GDM1 (cell line): ENCODE data around the gene NEURL1.
"Not testable (repeated sequence)": the region's sequence is repeated elsewhere in the genome, so short reads cannot be mapped to it uniquely, and the experiment has no call there.

Experiments used
- DNase-seq: peaks from one replicate; lab custom pipeline; 2025; lab: John Stamatoyannopoulos, UW

Gene NEURL1

DNA sequence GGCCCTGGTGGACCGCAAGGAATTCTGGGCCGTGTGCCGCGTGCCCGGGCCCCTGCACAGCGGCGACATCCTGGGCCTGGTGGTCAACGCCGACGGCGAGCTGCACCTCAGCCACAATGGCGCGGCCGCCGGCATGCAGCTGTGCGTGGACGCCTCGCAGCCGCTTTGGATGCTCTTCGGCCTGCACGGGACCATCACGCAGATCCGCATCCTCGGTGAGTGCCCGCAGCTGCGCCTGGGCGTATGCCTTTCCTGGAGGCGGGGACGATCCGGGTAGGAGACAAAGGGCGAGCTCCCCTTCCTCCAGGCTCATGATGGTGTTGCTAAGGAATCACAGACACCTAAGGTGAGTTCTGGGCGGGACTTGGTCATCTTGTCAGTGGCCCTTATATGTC, 91.5 kb downstream of the NEURL1 start:
- DNase-seq: no peak

DNA sequence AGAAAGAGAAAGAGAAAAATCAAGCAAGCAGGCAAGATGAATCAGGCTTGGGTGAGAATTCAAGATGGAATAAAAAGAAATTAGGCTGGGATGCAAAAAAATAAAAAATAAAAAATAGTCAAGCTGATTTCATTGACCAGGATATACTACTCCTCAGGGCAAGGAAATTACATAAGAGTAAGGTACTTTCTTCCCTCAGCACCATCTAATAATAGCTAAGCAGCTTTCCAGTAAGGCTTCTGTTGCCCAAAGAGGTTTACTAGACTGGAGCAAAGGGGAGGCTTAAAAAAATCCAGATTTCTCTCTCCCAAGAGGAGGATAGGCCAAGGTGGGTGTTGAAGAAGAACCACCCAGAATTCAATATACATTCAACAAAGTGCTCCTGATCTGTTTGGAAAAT, 93.6 kb downstream of the NEURL1 start:
- no peak for DNase-seq

DNA sequence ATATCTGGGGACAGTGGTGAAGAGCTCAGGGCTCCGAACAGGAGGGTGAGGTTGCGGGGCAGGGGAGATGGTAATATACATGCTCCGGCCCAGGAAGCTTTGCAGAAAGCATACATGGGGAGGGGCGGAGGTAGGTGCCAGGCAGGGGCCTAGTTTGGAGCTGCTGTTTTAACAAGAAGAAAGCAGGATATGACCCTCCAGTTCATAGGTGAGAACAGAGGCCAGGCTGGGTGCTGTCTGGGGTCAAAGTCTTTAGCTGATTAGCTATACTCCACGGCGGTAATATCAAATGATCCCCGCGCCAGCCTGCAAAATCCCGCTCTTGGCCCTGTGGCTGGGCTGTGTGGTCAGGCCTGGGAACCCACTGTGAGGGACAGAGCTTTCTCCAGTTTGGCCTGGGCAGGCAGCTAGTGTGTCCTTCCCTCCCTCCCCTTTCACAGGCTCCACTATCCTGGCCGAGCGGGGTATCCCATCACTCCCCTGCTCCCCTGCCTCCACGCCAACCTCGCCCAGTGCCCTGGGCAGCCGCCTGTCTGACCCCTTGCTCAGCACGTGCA, 95.6 kb downstream of the NEURL1 start:
- no peak for DNase-seq

DNA sequence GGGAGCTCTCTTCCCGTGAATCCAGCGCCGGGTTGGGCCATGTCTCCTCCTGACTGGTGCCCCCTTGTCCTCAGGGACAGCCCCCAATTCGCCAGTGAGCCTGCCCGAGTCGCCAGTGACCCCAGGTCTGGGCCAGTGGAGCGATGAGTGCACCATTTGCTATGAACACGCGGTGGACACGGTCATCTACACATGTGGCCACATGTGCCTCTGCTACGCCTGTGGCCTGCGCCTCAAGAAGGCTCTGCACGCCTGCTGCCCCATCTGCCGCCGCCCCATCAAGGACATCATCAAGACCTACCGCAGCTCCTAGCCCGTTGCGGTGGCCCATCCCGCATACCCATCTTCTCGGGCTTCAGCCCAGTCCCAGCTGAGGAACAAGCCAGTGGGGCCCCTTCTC, 96.6 kb downstream of the NEURL1 start:
- DNase-seq: no peak

DNA sequence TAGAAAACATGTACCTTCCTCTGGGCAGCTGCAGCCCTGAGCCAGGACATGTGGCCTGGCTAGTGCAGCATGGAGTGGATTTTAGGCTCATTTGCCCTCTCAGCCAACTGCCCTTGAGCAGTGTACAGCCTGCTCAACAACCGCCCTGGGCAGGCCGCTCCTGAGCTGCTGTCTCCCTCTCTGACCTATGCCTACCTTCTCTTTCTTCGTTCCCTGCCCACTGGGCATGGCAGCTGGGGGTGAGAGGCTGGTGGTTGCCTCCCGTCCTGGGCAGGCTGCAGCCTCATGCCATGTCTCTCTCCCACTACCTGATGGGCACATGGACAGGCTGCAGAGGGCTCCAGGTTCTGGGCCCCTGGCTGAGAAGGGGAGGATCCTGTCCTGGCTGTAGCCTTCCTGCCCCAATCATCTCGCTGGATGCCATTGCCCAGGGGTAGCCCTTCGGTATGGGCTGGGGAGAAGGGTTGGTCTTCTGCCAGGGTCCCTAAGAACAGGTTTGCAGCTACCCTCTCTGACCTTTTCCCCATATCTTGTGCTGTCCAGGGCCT, 97.3 kb downstream of the NEURL1 start:
- no peak for DNase-seq

DNA sequence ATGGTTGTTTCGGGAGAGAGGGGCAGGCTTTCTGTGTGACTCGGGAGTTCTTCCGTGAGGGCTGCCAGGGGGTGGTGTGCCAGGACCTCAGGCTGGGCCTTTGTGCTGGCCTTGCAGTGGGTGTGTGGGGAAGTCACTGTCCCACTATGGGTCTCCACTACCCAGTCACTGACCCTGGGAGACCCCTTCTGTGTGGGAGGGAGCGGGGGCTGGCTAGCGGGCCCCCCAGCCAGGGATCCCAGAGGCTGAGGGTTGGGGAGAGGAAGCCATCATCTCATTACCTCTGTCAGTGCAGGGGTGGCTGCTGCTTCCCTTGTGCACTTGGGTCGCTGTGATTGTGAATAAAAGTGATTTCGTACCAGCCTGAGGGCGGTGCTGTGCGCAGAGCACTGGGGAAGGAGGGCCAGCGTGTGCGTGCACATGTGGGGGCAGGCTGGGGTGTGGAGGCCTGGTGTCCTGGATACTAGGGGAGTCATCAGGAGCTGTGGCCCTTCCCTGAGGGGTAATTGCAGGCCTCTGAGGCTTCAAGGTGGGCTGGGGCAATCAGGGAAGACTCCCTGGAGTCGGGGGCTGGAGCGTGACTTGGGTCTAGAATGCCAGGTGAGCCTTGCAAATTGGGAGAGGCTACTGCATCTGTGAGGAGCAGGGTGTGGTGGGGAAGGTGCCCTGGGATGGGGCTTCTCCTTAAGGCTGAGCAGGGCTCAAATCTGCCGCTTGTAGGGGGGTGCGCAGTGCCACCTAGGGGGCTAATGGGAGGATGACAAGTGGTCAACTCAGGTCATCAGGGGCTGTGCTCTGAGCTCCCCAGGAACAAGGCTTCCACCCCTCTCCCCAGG, 98.9 kb downstream of the NEURL1 start:
- peak; percentile 31 for DNase-seq

DNA sequence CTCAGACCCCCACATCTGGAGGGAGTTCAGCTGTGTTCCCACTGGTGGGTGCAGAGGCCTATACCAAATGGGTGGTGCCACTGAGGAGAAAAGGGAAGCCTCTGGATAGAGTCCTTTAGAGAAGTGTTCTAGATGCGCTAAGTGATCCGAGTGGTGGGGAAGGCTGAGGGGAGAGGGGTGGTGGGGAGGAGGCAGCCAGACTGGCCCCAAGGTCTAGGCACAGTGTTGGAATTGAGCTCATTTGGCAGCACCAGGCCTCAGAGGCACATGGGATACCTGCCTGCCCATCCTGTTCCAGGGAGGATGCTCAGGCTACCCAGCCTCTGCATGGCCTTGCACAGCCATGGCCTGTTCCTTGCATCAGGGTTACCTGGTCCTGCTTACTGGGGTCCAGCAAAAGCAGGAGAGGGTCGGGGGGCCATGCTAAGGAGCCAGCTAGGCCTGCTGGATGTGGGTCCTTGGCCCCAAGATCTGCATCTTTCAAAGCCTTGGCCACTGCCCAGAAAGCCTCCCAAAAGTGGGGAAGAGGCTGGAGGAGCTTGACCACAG, 99.6 kb downstream of the NEURL1 start:
- no peak for DNase-seq

DNA sequence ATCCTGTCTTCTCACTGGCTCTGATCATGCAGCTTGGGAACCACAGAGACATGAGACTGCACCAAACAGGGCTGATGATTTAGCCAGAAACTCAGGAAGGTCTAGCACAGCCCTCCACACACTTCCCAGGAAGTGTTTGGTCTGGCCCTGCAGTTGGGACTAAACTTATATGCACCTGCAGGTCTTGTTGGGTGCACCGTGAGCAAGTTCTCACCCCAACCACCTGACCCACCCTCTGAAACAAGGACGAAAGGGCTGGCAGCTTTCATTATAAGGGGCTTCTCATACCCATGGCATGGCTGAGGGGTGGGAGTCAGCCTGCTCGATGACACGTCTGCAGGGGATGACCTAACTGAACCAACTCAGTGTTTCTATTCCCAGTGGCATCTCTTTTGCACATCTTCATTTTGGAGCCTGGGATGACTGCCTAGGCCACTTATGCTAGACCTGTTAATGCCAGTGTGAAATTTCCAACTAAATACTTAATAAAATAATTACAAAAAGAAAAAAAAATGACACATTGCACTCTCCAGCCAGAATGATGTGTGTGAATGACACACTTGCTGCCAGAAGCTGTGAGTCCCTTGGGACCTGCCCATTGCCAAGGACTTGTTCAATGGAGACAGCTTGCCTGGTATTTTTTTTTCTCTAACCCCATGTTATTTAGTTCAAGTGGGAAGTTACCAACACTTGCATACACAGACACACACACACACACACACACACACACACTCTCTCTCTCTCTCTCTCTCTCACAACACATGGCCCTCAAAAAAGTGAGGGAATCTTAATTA, 102.6 kb downstream of the NEURL1 start:
- DNase-seq: no peak

DNA sequence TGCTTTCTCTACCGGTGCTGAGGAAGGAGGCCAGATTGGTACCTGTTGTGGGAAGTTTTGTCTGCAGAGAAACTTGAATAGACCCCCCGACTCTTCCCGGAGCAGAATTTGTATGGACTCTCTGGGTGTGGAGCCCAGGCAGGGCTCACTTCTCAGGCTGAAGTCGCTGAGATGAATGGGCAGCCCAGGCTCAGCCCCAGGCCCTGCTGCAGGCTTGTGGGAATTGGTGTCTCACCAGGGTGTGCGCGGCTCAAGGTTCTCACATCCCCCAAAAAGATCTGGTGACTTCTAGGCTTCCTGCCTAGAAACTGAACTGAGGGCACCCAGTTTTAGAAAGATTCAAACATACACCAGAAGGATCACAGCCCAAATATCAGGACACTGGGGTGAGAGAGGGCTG, 103.5 kb downstream of the NEURL1 start:
- DNase-seq: no peak

DNA sequence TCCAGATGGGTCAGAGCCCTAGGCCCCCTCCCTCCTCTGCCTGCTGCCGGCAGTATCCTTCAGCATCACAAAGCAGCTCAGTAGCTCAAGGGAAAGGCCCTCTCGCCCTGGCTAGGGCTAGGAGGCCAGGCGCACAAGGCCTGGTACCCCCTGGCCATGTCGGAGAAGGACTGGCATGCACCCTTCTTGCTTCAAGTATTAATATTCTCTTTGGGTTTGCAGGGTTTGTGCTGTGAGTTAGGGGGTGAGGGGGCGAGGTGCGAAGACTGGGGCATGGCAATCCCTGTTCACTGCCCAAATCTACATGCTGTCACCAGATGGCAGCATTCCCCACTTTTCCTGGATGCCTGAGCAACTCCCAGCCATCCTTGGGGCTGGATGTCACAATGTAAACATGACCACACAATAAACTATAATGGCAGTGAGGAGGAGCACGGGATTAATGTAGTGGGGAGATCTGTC, 105.2 kb downstream of the NEURL1 start:
- DNase-seq: no peak

DNA sequence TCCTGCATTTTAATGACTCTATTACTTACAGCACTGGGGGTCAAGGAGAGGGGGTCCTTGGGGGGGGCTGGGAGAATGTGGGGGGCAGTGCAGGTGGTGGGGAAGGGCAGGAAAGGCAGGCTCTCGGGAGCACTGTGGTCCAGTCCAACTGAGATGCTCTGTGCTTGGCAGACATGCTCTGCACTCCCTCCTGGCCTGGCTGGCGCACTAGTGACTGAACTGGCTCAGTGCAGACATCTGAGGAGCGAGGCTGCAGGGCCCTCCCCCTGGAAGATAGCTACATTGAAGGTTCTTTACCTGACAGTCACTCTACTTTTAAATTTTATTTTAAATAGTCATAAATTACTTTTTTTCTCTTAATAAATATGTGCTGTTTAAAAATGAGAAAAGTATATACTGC, 105.7 kb downstream of the NEURL1 start:
- DNase-seq: no peak

DNA sequence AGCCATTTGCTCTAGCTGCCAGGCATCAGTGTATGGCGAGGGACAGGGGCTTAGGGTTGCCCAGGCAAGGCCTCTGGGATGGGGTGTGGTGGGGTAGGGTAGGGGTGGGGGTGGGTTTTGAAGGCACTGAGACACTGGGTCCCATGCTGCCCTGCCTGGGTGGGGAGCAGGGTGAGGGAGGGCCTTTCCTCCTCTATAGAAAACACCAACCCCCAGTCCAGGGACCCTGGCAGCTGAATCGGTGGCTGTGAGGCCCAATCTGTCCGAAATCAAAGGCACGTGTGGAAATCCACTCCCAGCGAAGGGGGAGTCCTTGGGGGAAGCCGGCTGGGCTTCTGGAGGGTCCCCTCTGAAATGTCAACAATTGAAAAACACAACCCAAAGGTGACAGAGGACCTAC, 106.4 kb downstream of the NEURL1 start:
- DNase-seq: no peak

DNA sequence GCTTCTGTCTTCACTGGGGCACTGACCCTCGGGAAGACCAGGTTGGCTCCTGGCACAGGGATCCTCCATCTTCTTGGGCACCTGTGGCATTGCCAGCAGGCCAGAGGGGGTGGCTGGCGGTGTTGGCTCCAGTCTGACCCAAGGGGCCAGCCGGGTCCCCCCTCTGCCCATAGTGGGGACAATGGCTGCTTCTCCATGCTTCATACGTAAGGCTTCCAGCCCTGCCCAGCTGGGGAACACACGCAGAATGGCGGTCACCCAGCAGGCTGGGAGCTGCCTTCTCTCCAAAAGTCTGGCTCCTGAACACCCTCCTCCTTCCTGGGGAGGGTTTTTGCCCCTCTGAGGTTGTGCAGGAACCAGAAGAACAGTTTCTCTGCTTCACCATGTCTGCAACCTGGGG, 106.8 kb downstream of the NEURL1 start:
- no peak for DNase-seq

DNA sequence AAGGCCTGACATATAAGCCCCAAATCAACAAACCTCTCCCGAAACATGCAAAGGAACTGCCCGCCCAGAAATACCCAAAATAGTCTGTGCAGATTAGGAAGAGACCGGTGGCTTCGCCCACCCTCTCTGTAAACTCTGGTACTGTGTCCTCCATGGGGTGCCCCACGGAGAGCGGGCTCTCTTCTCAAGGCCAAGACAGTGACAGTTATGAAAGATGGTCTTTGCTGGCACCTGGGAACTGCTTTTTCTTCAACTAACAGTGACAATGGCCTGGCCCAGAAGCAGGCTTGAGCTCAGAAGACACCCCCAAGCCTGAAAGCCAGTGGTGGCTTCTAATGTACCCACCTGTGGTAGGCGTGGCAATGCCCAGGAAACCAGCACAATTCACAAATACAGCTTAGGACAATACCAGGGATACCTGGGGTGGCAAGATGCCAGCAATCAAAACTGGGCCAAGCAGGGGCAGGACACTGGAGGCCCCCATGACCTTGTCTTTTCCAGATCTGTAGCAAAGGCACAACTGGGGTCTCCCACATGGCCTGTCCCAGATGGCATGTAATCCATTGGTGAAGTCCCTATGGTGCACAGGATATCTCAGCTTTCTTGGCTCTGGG, 107.6 kb downstream of the NEURL1 start:
- DNase-seq: no peak

DNA sequence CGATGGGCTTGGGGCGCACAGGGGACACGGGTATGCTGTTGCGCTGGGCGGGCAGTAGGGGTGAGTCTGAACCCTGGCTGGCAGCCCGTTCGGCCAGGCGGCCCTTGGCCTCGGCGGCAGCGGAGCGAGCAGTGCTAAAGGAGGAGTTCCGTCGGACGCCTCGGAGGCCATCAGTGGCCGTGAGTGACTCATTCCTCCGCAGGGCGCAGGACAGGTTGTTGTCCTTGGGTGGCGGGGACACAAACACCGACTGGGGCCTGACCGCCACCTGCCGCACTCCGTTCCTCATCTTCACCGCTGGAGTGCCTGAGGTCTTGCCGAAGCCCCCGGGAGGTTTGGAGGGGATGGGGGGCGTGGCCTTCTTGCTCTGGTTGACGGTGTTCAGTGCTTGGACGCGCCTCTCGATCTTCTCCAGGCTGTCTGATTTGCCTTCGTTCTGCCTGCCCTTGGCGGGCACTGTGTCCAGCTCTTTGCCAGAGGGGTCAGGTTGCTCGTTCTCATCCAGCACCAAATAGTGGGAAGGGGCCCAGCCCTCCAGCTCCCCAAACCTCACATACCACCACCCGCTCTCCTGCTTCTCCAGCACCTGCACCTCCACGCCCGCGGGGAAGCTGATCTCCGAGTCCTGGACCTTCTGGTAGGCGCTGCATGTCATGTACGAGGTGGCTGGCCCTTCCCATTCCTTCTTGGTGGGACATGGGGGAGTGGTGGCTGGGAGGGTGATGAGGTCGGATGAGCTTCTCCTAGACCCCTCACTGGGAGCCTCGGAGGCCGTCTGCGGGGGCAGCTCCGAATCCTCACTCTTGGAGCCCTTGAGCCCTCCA, 108.7 kb downstream of the NEURL1 start:
- DNase-seq: no peak

DNA sequence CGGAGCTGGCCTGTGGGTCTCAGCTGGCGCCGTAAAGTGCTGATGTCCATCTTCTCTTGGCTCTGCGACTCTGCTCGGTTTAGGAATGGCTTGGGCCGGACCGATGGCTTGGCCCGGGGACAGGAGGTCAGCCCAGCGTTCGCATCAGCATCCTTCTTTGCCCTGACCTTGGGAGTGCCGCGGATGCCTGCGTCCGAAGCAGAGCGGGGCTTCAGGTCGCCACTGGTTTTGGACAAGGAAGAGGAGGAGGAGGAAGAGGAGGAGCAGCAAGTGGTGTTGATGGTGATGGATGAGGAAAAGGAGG, 109.3 kb downstream of the NEURL1 start:
- DNase-seq: no peak

DNA sequence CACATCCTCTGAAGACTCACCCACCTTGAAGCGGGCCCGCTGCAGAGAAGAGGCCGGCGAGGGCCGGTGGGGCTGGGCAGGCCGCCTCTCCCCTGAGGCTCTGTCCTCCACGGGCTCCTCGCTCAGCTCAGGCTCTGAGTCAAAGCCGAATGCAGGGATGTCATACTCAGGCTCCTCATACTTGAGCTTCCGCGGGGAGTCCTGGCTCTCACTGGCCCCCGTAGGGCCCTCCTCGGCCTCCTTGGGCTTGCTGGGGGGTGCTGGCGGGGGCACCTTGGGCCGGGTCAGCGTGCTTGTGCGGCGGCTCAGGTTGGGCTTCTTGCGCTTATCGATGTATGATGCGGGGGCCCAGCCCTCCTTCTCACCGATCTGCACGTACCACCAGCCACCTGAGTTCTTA, 109.9 kb downstream of the NEURL1 start:
- DNase-seq: no peak

DNA sequence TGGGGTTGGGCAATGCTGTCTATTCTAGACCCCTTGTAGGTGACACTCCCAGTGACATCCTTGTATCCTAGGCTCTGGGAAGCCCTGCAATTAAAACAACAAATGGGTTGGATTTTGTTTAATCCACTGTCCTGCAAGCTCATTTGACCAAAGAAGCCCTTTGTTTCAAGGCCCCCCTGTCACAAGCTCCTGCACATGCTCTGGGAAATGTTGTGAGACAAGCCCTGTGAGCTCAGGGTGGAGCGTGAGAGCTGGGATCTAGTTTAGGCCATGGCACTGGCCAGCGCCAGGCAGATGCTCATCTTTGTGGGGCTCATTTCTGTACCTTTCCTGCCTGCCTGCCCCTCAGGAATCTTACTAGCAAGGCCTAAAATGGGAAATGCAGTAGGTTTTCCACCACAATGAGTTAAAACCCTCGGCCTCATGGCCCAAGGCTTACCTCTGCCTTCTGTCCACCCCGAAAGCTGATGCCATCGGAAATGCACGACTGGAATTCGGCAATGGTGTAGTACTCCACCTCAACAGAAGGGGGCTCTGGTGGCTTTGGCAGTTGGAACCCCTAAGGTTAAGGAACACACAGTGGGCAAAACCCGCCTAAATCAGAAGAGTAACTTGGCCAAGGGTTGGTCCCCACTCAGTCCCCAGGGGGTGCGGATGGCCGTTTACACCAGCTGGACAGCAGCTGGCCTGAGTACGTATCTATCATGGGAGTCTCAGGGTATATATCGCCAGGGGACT, 112.0 kb downstream of the NEURL1 start:
- DNase-seq: no peak

DNA sequence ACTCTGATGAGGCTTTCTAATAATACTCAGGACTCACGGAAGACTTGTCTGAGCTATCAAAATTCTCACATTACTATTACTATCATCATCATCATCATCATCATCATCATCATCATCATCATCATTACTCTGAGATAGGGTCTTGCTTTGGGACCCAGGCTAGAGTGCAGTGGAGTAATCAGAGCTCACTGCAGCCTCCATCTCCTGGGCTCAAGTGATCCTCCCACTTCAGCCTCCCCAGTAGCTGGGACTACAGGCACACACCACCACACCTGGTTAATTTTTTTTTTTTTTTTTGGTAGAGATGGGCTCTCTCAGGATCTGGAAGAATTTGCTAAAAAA, 112.6 kb downstream of the NEURL1 start:
- not testable (repeated sequence) for DNase-seq

DNA sequence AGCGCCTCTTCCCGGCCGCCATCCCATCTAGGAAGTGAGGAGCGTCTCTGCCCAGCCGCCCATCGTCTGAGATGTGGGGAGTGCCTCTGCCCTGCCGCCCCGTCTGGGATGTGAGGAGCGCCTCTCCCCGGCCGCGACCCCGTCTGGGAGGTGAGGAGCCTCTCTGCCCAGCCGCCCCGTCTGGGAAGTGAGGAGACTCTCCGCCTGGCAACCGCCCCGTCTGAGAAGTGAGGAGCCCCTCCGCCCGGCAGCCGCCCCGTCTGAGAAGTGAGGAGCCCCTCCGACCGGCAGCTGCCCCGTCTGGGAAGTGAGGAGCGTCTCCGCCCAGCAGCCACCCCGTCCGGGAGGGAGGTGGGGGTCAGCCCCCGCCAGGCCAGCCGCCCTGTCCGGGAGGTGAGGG, 113.5 kb downstream of the NEURL1 start:
- not testable (repeated sequence) for DNase-seq

DNA sequence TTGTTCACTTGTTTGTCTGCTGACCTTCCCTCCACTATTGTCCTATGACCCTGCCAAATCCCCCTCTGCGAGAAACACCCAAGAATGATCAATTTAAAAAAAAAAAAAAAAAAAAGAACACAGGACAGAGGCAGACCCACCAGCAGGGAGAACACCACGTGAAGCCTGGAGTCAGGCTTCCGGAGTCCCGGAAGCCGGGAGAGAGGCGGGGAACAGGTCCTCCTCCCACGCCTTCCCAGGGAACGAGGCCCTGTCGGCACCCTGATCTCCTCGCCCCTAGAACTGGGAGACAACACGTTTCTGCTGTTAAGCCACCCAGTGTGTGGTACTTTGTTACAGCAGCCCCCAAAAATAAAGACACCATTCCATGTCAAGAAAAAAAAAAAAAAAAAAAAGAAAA, 114.6 kb downstream of the NEURL1 start:
- DNase-seq: not testable (repeated sequence)
